ENCODE results near the gene KCNQ5.
"Not testable (repeated sequence)": the region's sequence is repeated elsewhere in the genome, so short reads cannot be mapped to it uniquely, and the experiment has no call there.

Gene KCNQ5

DNA sequence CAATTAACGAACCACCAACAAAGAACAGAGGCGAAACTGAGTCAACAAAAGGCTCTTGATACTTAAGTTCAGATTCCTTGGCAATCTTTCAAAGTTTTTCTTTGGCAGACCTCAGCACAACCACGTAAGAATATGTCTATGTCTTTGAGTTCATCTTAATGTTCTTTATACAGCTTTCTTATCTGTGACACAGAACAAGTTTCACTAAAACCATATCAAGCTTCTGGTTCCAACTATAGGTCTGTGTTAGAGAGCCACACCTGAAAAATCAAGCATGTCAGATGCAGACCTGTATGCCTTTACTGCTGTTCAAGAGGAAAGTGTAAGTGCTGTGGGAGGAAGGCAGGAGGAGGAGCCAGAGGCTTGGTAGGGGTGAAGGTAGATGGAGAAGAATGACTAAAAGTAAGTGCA is 332.1 kb downstream of the KCNQ5 start:
- DNase-seq (ENCODE audit: low read depth), result no peak

GRCh38 chr6:72954716-72955115 is 332.9 kb downstream of the KCNQ5 start:
- no peak for DNase-seq (ENCODE audit: low read depth)

- no peak for DNase-seq (ENCODE audit: low read depth)
These were observed 333.8 kb downstream of the KCNQ5 start for GRCh38 chr6:72955666-72956065.

DNA sequence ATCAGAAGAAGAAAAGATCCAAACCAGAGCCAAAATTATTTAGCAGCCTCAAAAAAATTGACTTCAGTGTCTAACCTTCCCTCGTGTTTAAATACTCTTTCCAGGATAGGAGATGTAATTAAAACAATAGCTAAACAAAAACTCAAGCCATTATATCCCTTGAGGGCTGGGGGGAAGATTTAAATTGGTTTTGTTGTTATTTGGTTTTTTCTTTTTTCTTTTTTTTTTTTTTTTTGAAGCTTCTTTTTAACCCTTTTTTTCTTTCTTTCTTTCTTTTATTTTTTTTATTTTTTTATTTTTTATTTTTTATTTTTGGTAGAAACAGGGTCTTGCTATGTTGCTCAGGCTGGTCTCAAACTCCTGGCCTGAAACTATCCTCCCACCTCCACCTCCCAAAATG is 334.4 kb downstream of the KCNQ5 start:
- DNase-seq (ENCODE audit: low read depth), result no peak

GRCh38 chr6:72959821-72960220 is 338.0 kb downstream of the KCNQ5 start:
- DNase-seq (ENCODE audit: low read depth), result no peak

- DNase-seq (ENCODE audit: low read depth), result no peak
These were observed 342.1 kb downstream of the KCNQ5 start for GRCh38 chr6:72963946-72964345.

DNA sequence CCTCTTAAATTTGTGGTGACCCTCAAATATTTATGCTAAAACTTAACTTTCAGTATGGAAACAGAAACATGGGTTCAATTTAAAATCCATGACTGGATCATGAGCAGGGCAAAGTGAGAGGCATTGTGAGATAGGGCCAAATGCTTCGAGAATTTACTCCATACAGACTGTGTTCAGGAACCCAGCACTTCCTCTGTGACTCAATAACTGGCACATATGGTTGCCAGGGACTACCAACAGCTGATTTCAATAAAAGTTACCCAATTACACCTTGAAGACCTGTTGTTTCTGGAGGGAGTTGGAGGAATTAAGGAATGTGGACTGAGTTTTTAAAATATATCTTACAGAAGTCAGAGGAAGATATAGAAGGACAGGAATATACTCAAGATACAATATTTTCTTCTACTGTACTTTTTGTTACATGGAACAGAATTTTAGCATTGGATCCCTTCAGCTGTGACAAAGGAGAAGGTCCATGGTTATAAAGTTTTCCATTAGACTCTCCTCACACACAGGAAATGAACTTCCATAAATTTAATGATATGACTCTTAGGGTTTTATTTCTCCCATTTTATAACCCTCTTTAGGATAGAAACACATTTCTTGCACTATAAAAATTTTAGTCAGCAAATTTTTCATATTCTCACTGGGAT is 344.9 kb downstream of the KCNQ5 start:
- no peak for DNase-seq (ENCODE audit: low read depth)

GRCh38 chr6:72967329-72967728 is 345.5 kb downstream of the KCNQ5 start:
- DNase-seq (ENCODE audit: low read depth), result no peak

- no peak for DNase-seq (ENCODE audit: low read depth)
These were observed 346.8 kb downstream of the KCNQ5 start for GRCh38 chr6:72968704-72969103.

GRCh38 chr6:72969666-72970065 is 347.8 kb downstream of the KCNQ5 start:
- no peak for DNase-seq (ENCODE audit: low read depth)

- no peak for DNase-seq (ENCODE audit: low read depth)
These were observed 350.7 kb downstream of the KCNQ5 start for GRCh38 chr6:72972579-72972978.

GRCh38 chr6:72974276-72974675 is 352.4 kb downstream of the KCNQ5 start:
- DNase-seq (ENCODE audit: low read depth), result no peak

DNA sequence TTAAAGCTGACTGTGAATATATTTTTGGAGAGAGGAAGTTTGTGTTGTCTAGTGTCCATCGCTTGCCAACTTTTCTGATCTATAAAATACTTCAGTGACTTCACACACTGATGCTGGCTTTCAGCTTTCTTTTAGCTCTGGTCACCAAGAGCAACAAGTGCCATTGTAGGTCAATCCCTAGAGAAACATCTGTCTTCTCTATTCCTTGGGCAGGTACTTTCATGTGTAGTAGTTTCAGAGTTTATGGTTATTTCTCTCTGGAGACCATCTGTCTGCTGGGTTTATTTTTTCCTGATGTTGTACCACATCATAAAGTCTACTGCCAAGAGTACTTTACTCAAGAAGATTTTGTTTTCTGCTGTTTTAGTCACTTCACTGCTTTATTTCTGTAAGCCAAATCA is 353.5 kb downstream of the KCNQ5 start:
- no peak for DNase-seq (ENCODE audit: low read depth)

DNA sequence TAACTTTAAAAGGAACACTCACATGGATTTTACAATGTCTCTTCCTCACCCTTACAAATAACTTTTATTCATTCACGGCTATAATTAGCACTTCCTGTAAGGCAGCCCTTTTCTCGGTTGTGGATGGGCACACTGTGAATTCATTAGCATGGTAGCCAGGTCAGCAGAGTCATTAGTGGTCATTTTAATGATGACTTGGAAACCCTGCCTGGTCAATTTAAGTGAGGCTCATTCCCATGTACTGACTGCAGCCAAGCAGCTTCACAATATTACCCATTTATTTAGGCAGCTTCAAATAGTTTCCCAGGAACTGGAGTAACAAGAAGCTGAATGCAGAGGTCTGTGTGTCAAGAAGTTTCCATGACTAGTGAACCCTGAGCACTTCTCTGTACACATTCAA is 354.6 kb downstream of the KCNQ5 start:
- no peak for DNase-seq (ENCODE audit: low read depth)

GRCh38 chr6:72977114-72977513 is 355.2 kb downstream of the KCNQ5 start:
- no peak for DNase-seq (ENCODE audit: low read depth)

DNA sequence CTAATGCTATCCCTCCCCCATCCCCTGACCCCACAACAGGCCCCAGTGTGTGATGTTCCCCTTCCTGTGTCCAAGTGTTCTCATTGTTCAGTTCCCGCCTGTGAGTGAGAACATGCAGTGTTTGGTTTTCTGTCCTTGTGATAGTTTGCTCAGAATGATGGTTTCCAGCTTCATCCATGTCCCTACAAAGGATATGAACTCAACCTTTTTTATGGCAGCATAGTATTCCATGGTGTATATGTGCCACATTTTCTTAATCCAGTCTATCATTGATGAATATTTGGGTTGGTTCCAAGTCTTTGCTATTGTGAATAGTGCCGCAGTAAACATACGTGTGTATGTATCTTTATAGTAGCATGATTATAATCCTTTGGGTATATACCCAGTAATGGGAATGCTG is 356.9 kb downstream of the KCNQ5 start:
- DNase-seq (ENCODE audit: low read depth), result not testable (repeated sequence)

- not testable (repeated sequence) for DNase-seq (ENCODE audit: low read depth)
These were observed 362.4 kb downstream of the KCNQ5 start for GRCh38 chr6:72984189-72984831.

DNA sequence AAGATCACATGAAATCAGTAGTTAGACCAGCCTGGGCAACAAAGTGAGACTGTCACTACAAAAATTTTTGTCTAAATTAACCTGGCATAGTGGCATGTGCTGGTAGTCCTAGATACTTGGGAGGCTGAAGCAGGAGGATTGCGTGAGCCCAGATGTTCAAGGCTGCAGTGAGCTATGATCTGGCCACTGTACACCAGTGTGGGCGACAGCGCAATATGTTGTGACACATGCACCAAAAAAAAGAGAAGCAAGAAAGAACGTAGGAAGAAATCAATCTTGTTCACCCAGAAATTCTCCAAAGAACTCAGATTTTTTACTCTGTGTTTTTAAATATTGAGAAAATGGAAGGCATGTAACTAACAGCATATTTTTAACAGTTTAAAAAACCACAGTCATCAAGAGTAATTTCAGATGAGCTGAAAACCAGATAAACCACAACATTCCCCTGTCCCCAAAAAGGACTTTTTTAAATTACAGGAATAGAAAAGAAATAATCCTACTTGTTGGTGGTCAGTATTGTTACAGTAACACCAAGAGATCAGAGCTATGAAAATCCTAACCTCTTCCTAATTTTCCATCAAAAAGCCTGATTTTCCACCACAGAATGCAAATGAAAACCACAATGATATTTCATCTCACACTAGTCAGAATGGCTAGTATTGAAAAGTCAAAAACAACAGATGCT is 363.3 kb downstream of the KCNQ5 start:
- no peak for DNase-seq (ENCODE audit: low read depth)

DNA sequence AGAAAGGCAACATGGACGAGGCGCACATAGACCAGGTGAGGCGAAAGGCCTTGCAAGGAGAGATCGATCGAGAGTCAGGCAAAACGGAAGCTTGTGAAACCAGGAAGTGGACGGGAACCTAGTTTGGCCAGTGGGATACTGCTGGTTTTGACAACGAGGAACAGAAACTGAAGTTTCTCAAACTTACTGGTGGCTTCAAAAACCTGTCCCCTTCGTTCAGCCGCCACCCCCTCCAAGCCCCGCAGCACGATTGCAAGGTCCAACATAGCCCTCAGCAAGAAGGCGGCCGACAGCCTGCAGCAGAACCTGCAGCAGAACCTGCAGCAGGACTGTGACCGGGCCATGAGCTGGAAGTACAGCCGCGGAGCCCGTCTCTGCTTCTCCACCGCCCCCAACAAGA is 365.4 kb downstream of the KCNQ5 start:
- no peak for DNase-seq (ENCODE audit: low read depth)

DNA sequence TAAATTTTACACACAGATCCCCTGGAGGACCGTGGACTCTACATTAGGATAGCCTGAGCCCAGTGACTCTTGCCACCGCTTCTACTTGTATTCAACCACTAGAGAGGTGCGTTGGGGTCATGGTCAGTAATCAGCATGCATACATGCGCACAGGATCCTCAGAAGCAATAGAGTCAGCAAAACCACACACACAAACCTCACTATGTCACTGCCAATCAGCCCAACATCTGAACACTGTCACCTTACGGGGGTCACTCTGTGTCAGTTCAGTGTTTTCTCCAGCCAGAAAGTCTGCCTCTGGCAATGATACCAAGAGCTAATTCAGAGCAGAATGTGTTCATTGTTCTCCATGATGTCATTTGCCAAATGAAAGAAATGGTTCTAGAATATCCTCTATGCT is 378.1 kb downstream of the KCNQ5 start:
- DNase-seq (ENCODE audit: low read depth), result no peak

DNA sequence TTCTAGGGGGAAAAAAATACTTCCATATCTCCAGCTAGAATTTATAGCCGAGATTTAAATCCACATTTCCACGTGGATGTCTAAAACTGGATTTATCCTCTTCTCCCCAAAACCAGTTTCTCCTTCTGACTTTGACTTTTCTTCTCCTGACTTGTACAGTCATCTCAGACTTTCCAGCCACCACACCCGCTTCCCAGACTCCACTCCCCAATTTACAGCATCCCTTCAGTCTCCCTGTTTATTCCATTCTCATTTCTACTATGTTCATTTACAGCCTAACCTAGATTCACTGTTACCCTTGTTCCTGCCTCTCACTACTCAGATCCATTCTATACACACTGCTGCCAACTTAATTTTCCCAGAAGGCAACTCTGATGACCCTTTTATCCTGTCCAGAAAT is 378.6 kb downstream of the KCNQ5 start:
- no peak for DNase-seq (ENCODE audit: low read depth)

- no peak for DNase-seq (ENCODE audit: low read depth)
These were observed 380.7 kb downstream of the KCNQ5 start for GRCh38 chr6:73002588-73002987.

- DNase-seq (ENCODE audit: low read depth), result no peak
These were observed 381.4 kb downstream of the KCNQ5 start for GRCh38 chr6:73003302-73003701.

DNA sequence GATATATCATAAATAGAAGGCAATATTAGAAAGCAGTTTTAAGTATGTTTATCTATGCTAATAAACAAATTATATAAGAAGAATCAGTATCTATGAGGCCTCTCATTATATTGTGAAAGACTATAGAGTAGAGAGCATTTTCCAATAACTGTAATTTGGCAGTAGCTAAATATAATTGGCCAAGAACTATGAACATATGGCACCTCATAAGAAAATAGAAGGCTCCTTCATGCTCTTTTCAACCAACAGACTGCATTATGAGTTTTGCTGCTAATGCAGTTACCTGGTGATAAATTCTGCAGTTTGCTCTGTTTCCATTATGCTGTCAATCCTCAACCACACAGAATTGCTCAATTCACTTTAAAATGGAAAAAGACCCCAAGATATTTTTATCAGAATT is 382.4 kb downstream of the KCNQ5 start:
- DNase-seq (ENCODE audit: low read depth), result no peak

Measured in activated T-helper 9 cell treated with anti-CD3 and anti-CD28 coated beads, Interleukin-2, amount 50 U/mL, for 16 hours (primary cell).